AG04450 (cell line): ENCODE measurements around the gene DMRT1. TPM values are rescaled to one million over a fixed set of nuclear protein-coding genes. Genes with fewer than 3 reads are reported as not detected.

Experiments
- CTCF ChIA-PET: fragments of 300-600, 350-600 bp; formaldehyde crosslinking; extraction: SDS; loops from one replicate; lab custom pipeline; 2022; ENCODE audit warnings: antibody characterized with exemption, inconsistent platforms; lab: Charles Lee
- POLR2A ChIA-PET: fragments of 350-600 bp; formaldehyde crosslinking; extraction: SDS; loops from one replicate; lab custom pipeline; 2021; ENCODE audit warnings: antibody characterized with exemption, inconsistent platforms; lab: Yijun Ruan, JAX
- DNase-seq: peaks from one replicate; pipeline ENCODE4 v3.0.0-alpha.2; 2011; ENCODE audit warnings: low read depth, low spot score
- H3K27ac ChIP-seq: one replicate; pipeline ENCODE4 v1.5.1; 2012; ENCODE audit warnings: low read depth, low read length, control low read depth
- H3K27me3 ChIP-seq: one replicate; pipeline ENCODE4 v1.6.0; 2012; ENCODE audit warnings: low read length; ENCODE audit not compliant: control insufficient read depth, insufficient read depth
- H3K4me3 ChIP-seq: 2 replicates; pipeline ENCODE4 v1.5.1; 2011; ENCODE audit warnings: mild to moderate bottlenecking, low read depth, low read length, control low read depth
- H3K9me3 ChIP-seq: 2 replicates; pipeline ENCODE4 v1.5.1; 2012; ENCODE audit warnings: low read length; ENCODE audit not compliant: control insufficient read depth, insufficient read depth
- polyA plus RNA-seq: library from polyadenylated mRNA; depleted of rRNA; stranded (reverse); fragments of >200 nt; gene quantifications from 2 replicates; pipeline ENCODE4 v1.2.3, GENCODE V29; 2011
- TF ChIP-seq, protein P1 (sequence below): IDR thresholded peaks from 2 replicates; pipeline ENCODE4 v1.5.1; 2011; ENCODE audit warnings: low read depth, low read length, control low read depth, inconsistent platforms

DMRT1 gene
- polyA plus RNA-seq, 1 experiment, result not detected

DNA sequence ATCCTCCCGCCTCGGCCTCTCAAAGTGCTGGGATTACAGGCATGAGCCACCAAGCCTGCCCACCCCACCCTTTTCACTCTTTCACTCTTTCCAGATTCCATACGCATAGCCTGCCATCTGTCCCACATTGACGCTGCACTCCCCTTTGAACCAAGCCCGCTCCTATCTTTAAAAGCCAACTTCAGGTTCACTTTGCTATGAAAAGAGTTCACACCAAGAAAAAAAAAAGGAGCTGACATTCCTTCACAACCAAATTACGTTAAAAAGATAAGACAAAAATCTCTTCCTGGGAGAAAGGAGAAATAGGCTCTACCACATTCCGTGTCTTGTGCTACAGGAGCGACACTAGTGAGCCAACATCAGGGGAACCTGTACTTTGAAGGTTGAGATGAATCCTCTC is 41.5 kb downstream of the DMRT1 start:
- ChIA-PET CTCF (interaction anchor here (0.6 kb wide), 1 partner anchor 71 kb away, joined by 8 read pairs; no protein-coding TSS in a partner anchor), POLR2A (no interaction called here)
- no peak for DNase-seq
- Histone ChIP-seq H3K9me3 (no peaks in the 10 kb centered on the region), H3K27ac (no peak overlapping the region), H3K27me3 (no peaks in the 10 kb centered on the region), H3K4me3 (no peak overlapping the region)
- TF ChIP-seq, protein P1, sequence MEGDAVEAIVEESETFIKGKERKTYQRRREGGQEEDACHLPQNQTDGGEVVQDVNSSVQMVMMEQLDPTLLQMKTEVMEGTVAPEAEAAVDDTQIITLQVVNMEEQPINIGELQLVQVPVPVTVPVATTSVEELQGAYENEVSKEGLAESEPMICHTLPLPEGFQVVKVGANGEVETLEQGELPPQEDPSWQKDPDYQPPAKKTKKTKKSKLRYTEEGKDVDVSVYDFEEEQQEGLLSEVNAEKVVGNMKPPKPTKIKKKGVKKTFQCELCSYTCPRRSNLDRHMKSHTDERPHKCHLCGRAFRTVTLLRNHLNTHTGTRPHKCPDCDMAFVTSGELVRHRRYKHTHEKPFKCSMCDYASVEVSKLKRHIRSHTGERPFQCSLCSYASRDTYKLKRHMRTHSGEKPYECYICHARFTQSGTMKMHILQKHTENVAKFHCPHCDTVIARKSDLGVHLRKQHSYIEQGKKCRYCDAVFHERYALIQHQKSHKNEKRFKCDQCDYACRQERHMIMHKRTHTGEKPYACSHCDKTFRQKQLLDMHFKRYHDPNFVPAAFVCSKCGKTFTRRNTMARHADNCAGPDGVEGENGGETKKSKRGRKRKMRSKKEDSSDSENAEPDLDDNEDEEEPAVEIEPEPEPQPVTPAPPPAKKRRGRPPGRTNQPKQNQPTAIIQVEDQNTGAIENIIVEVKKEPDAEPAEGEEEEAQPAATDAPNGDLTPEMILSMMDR, result no peak

DNA sequence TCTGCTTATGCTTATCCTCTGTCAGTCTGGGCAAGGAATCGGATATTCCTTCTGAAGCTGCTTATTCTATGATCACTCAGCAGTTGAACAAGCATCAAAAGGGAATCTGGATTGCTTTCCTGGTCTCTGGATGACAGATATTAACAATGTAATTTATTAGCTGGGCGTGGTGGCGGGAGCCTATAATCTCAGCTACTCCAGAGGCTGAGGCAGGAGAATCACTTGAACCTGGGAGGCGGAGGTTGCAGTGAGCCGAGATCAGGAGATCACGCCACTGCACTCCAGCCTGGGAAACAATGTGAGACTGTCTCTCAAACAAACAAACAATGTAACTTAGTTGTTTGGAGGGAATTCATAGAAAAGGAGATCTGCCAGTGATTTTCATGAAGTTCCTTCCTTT is 45.4 kb downstream of the DMRT1 start:
- DNase-seq, result no peak

DNA sequence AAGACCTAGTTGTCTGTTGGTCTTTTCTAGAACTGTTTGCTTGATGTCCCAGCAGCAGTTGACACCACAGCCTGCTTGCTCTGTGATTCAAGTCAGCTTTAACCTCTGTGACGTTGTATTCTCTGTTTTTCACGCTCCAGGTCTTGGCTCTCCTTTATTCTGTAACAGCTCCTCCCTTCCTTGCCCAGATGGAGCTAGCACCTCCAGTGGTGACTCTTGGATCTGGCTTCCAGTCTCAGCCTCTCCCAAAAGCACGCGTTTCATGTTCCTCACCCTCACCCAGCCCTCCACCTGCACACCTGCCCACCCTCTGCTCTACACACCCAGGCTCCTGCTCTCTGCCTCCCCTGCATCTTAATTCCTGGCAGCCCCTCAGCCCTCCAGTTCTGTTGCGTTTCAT is 50.6 kb downstream of the DMRT1 start:
- H3K27me3 ChIP-seq, result no peaks in the 10 kb centered on the region
- no peak overlapping the region for H3K4me3 ChIP-seq
- ChIA-PET POLR2A (no interaction called here), CTCF (interaction anchor here (0.5 to 4.0 kb wide), 4 partner anchors 54 to 279 kb away, joined by 4 to 33 read pairs (median 8); no protein-coding TSS in a partner anchor)
- H3K9me3 ChIP-seq, result no peaks in the 10 kb centered on the region
- TF ChIP-seq, protein P1, result no peak
- DNase-seq, result no peak
- no peak overlapping the region for H3K27ac ChIP-seq

More for the DNA sequence above, 45.4 kb downstream of the DMRT1 start:
- Histone ChIP-seq H3K27me3 (no peaks in the 10 kb centered on the region), H3K27ac (no peak overlapping the region), H3K4me3 (no peak overlapping the region), H3K9me3 (no peaks in the 10 kb centered on the region)
- ChIA-PET CTCF (no interaction called here), POLR2A (no interaction called here)
- TF ChIP-seq, protein P1, result no peak

DNA sequence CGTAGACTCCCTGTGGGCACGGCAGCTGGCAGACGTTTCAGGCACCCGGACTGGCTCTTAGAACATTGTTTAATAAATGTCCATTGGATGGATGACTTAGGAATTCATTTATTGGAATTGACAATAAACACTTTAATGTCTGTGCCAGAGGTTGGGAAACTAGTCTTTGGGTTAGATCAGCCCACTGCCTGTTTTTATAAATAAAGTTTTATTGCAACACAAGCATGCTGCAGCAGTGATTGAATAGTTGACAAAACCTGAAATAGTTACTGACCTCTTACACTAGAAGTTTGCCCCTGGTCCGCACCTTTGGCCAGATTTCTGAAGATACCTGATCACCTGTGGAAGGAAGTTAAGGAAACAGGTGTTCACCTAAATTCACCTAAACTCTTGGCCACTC is 51.6 kb downstream of the DMRT1 start:
- ChIA-PET POLR2A (no interaction called here), CTCF (interaction anchor here (0.9 to 4.0 kb wide), 5 partner anchors 15 to 280 kb away, joined by 3 to 33 read pairs (median 6); no protein-coding TSS in a partner anchor)
- TF ChIP-seq, protein P1, result no peak
- Histone ChIP-seq H3K4me3 (no peak overlapping the region), H3K27me3 (no peaks in the 10 kb centered on the region), H3K9me3 (no peaks in the 10 kb centered on the region), H3K27ac (no peak overlapping the region)
- DNase-seq, result no peak

DNA sequence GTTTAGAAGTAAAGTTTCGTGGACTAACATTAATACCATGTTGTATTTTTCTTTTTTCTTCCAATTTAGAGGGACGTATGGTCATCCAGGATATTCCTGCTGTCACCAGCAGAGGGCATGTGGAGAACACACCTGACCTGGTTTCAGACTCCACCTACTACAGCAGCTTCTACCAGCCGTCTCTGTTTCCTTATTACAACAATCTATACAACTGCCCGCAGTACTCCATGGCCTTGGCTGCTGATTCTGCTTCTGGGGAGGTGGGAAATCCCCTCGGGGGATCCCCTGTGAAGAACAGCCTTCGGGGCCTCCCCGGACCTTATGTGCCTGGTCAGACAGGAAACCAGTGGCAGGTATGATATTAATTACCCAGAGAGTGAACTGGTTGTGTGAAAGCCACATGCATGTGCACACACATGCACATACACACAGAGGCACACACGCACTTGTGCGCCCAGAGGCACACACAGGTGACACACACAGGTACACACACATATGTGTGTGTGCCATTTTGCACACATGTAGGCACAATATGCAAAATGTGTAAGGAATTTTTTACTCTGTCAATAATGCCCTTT is 52.4 kb downstream of the DMRT1 start:
- H3K27ac ChIP-seq, result no peak overlapping the region
- ChIA-PET CTCF (interaction anchor here (0.9 to 4.0 kb wide), 6 partner anchors 15 to 281 kb away, joined by 3 to 33 read pairs (median 4); no protein-coding TSS in a partner anchor), POLR2A (no interaction called here)
- DNase-seq, result peak; percentile 1
- TF ChIP-seq, protein P1, result peak; percentile 80
- H3K27me3 ChIP-seq, result no peaks in the 10 kb centered on the region
- no peak overlapping the region for H3K4me3 ChIP-seq
- no peaks in the 10 kb centered on the region for H3K9me3 ChIP-seq
